ENCODE results near the gene AGMO.

AGMO gene

DNA sequence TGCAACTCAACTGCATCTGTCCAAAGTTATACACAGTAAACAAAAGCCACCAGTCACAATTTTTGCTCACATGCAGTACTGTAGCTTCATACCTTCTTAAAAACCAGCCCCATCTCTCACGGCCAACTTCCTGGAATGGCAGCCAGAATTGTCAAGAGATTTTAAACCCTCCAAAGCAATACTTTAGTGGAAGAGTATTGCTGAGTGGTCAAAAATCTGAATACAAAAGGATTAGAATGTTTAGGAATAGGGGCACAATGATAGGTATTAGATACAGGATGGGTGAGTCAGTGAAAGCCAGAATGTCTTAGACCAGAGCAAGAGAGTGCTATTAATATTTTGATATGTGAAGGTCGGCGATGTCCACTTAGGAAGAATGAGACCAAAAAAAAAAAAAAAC lies 193.9 kb downstream of the AGMO start:
- TF ChIP-seq, protein P1, sequence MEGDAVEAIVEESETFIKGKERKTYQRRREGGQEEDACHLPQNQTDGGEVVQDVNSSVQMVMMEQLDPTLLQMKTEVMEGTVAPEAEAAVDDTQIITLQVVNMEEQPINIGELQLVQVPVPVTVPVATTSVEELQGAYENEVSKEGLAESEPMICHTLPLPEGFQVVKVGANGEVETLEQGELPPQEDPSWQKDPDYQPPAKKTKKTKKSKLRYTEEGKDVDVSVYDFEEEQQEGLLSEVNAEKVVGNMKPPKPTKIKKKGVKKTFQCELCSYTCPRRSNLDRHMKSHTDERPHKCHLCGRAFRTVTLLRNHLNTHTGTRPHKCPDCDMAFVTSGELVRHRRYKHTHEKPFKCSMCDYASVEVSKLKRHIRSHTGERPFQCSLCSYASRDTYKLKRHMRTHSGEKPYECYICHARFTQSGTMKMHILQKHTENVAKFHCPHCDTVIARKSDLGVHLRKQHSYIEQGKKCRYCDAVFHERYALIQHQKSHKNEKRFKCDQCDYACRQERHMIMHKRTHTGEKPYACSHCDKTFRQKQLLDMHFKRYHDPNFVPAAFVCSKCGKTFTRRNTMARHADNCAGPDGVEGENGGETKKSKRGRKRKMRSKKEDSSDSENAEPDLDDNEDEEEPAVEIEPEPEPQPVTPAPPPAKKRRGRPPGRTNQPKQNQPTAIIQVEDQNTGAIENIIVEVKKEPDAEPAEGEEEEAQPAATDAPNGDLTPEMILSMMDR (conservative IDR thresholded peaks at IDR 0.05; ENCODE audit: low read length), result no peak
- H3K4me3 ChIP-seq (ENCODE audit: low read length), result no peak overlapping the region
- DNase-seq (ENCODE audit: low read depth), result no peak

DNA sequence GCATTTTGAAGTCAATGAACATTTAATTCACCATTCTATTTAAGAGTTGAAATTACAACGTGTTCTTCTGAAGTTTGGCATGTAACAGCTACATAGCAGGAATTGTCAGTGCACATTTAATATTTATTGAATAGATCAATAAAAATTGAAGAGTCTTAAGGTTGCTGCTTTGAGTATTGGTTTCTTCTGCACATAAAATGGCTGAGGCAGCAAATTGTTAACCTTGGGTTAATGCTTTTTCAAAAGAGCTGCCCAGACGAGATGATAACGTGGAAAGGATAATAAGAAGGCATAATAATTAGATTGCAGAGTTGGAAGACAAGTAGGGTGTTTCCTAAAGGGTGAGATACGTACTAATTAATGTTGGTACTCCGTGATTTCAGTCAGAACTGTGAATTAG lies 203.7 kb downstream of the AGMO start:
- TF ChIP-seq, protein P1 (conservative IDR thresholded peaks at IDR 0.05; ENCODE audit: low read length), result no peak
- no peak overlapping the region for H3K4me3 ChIP-seq (ENCODE audit: low read length)
- DNase-seq (ENCODE audit: low read depth), result no peak

DNA sequence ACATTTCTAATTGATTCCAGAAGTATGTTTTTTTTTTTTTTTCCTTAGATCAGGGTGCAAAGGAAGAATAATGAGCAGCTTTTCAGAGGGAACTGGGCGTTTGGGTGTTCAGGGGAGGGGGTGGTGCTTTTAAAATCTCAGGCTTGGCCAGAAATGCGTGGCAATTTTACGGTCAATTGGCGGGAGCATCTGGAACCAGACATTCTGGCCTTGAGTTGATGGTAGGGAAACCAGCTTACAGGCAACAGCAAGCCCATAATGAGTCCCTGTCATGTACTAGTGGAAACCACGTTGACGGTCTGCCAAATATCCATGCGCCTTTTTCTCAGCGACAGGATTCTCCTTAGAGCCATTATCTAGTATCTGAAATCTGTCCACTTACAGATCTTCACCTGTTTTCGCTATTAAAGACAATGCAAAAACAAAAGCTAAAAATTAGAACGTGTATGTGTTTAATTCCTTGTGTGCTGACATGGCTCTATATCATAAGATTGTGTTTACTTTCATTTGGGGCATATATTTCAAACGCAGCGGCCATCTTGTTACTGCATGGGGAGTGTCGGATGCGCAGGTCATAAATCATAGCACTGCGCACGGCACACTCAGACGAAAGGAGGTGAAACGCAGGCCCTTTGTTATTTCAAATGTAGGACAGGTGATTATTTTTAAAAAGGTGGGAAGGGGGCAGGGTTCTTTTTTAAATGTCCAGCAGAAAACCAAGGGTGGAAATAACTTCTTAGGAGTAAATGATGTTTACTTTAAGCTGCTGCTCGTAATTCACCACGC lies 209.2 kb downstream of the AGMO start:
- TF ChIP-seq, protein P1 (conservative IDR thresholded peaks at IDR 0.05; ENCODE audit: low read length), result no peak
- no peak overlapping the region for H3K4me3 ChIP-seq (ENCODE audit: low read length)
- no peak for DNase-seq (ENCODE audit: low read depth)

DNA sequence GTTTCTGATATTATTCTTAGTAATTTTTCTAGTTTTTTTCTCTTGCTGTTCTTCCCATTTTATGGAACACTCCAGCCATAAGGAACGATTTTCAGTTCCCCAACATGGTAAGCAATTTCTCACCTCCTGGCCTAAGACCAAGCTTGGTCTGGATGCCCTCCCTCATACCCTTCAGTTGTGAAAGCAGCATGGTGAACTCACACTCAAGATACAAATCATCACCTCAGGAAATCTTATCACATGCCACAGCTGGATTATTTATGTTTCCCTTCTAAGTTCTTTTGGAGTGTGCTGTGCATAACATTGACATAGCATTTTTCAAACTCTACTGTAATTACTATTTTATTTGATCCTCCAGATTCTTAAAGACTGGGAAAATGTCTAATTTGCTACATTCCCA lies 216.6 kb downstream of the AGMO start:
- H3K4me3 ChIP-seq (ENCODE audit: low read length), result no peak overlapping the region
- DNase-seq (ENCODE audit: low read depth), result no peak
- TF ChIP-seq, protein P1 (conservative IDR thresholded peaks at IDR 0.05; ENCODE audit: low read length), result no peak

DNA sequence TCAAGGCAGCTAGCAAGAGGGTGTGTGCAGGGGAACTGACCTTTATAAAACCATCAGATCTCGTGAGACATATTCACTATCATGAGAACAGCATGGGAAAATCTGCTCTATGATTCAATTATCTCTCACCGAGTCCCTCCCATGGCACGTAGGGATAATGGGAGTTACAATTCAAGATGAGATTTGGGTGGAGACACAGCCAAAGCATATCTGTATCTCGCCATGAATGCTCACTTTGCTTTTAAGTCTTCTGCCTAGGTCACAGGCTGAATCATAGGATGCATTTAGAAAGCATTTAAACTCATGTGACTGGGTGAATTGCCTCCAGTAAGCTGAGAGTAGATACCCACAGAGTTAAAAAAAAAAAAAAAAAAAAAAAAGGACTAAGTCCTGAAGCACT lies 220.0 kb downstream of the AGMO start:
- H3K4me3 ChIP-seq (ENCODE audit: low read length), result no peak overlapping the region
- TF ChIP-seq, protein P1 (conservative IDR thresholded peaks at IDR 0.05; ENCODE audit: low read length), result no peak
- no peak for DNase-seq (ENCODE audit: low read depth)

DNA sequence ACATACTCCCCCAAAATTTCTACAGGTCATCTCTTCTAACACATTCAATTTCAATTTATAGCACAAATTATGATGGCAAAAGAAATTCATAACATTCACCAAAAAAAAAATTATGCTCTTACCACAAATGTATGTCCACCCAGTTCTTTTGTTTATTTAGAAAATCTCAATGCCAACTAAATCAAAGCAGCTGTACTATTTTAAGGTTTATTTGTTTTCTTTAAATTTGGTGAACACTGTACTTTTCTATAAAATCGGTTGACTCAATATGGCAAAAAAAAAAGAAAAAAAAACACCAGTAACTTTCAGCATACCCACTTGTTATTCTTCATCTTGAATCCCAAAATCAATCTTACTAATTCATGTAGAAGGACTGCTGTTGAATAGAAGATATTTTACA lies 225.7 kb downstream of the AGMO start:
- no peak overlapping the region for H3K4me3 ChIP-seq (ENCODE audit: low read length)
- no peak for DNase-seq (ENCODE audit: low read depth)
- TF ChIP-seq, protein P1 (conservative IDR thresholded peaks at IDR 0.05; ENCODE audit: low read length), result no peak

DNA sequence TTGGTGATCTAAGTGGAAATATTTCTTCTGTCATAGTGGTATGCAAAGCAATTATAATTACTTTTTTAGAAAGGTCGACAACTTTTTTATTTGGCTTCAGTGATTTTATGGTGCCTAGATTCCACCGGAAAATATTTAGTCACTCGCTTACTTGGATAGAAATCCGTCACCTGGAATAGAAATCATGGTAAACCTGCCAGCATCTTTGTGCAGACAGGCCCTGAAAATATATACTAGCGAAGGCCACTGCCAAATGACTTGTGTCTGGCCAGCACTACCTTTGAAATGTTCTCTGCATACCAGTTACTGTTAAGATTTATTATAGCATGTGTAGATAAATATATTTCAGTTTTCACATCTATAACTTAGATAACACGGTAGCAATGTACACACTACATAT lies 226.4 kb downstream of the AGMO start:
- DNase-seq (ENCODE audit: low read depth), result no peak
- no peak overlapping the region for H3K4me3 ChIP-seq (ENCODE audit: low read length)
- TF ChIP-seq, protein P1 (conservative IDR thresholded peaks at IDR 0.05; ENCODE audit: low read length), result no peak

All from AG10803 (cell line).